Ecto neural progenitor cell (in vitro differentiated cells): ENCODE results near the gene ECHDC1.
A peak's percentile ranks its signal among the peaks of the same experiment; 100 is the strongest.
"Not testable (repeated sequence)": the region's sequence is repeated elsewhere in the genome, so short reads cannot be mapped to it uniquely, and the experiment has no call there.

Source experiments
- DNase-seq: peaks from one replicate; pipeline ENCODE4 v3.0.0-alpha.2; 2018; ENCODE audit warnings: low spot score

Gene ECHDC1

GRCh38 chr6:127342296-127342945 lies 988 bp downstream of the ECHDC1 start:
- peak; percentile 47 for DNase-seq

- DNase-seq: no peak
Observed at GRCh38 chr6:127341471-127342202, 1.8 kb downstream of the ECHDC1 start.

- DNase-seq: no peak
Observed at GRCh38 chr6:127340171-127340570, 3.2 kb downstream of the ECHDC1 start.

- DNase-seq: no peak
Observed at GRCh38 chr6:127338936-127339335, 4.5 kb downstream of the ECHDC1 start.

GRCh38 chr6:127332383-127332961 lies 10.9 kb downstream of the ECHDC1 start:
- no peak for DNase-seq

- not testable (repeated sequence) for DNase-seq
Observed at GRCh38 chr6:127331256-127331655, 12.2 kb downstream of the ECHDC1 start.

GRCh38 chr6:127328043-127328609 lies 15.3 kb downstream of the ECHDC1 start:
- DNase-seq: no peak

- no peak for DNase-seq
Observed at GRCh38 chr6:127319686-127320085, 23.7 kb downstream of the ECHDC1 start.

- DNase-seq: no peak
Observed at GRCh38 chr6:127317388-127318128, 25.9 kb downstream of the ECHDC1 start.

- DNase-seq: no peak
Observed at GRCh38 chr6:127305741-127306140, 37.7 kb downstream of the ECHDC1 start.

GRCh38 chr6:127303917-127304316 lies 39.5 kb downstream of the ECHDC1 start:
- DNase-seq: no peak

GRCh38 chr6:127302728-127303660 lies 40.4 kb downstream of the ECHDC1 start:
- DNase-seq: no peak

- no peak for DNase-seq
Observed at GRCh38 chr6:127301199-127301700, 42.2 kb downstream of the ECHDC1 start.

- no peak for DNase-seq
Observed at GRCh38 chr6:127300411-127300810, 43.0 kb downstream of the ECHDC1 start.

- DNase-seq: no peak
Observed at GRCh38 chr6:127299522-127300240, 43.7 kb downstream of the ECHDC1 start.

GRCh38 chr6:127298475-127298874 lies 44.9 kb downstream of the ECHDC1 start:
- DNase-seq: no peak

GRCh38 chr6:127297502-127298070 lies 45.8 kb downstream of the ECHDC1 start:
- no peak for DNase-seq

GRCh38 chr6:127291495-127291894 lies 51.9 kb downstream of the ECHDC1 start:
- no peak for DNase-seq

GRCh38 chr6:127290391-127291265 lies 52.8 kb downstream of the ECHDC1 start:
- no peak for DNase-seq
